ENCODE measurements around the gene ZNF789. TPM values are rescaled to one million over a fixed set of nuclear protein-coding genes. Genes with fewer than 3 reads are reported as not detected.
A peak's percentile ranks its signal among the peaks of the same experiment; 100 is the strongest.
"Not testable (repeated sequence)": the region's sequence is repeated elsewhere in the genome, so short reads cannot be mapped to it uniquely, and the experiment has no call there.

ZNF789 gene
- polyA plus RNA-seq, 1 donor = 37.8 TPM

GRCh38 chr7:99457650-99458493 lies 14.8 kb upstream of the ZNF789 start:
- DNase-seq (ENCODE audit: low read depth) = no peak

- DNase-seq (ENCODE audit: low read depth) = no peak
Observed at GRCh38 chr7:99459087-99459486, 13.6 kb upstream of the ZNF789 start.

GRCh38 chr7:99460651-99461050 lies 12.0 kb upstream of the ZNF789 start:
- DNase-seq (ENCODE audit: low read depth) = no peak

DNA sequence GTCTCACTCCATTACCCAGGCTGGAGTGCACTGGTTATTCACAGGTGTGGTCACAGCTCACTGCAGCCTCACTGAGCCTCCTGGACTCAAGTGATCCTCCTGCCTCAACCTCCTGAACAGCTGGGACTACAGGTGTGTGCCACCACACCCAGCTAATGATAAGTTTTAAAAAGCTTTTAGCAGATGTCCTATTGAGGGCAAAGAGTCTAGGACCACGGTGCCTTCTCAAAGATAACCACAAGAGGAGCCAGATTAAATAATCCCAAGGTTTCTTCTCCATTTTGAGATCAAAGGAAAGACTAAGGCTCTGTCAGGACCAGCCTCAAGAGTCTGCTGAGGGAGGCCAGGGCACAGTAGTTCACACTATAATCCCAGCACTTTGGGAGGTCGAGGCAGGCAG lies 11.5 kb upstream of the ZNF789 start:
- no peak for DNase-seq (ENCODE audit: low read depth)

GRCh38 chr7:99465421-99465768 lies 7.3 kb upstream of the ZNF789 start:
- no peak for DNase-seq (ENCODE audit: low read depth)

- no peak for DNase-seq (ENCODE audit: low read depth)
Observed at GRCh38 chr7:99468336-99468918, 4.3 kb upstream of the ZNF789 start.

GRCh38 chr7:99469381-99470065 lies 3.2 kb upstream of the ZNF789 start:
- no peak for DNase-seq (ENCODE audit: low read depth)

DNA sequence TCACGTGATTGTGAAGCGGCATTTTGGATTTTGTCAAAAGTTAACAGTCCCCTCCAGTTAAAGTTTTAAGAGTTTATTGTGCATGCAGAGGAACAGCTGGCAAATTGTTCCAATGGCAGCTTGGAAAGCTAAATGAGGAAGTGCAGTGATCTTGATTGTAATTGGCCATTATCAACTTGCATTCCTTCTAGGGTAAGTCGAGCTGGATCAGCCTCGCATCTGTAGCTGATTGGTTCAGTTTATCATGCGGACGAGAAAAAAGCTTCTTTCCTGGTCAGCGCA lies 566 bp downstream of the ZNF789 start:
- no peak for DNase-seq (ENCODE audit: low read depth)

DNA sequence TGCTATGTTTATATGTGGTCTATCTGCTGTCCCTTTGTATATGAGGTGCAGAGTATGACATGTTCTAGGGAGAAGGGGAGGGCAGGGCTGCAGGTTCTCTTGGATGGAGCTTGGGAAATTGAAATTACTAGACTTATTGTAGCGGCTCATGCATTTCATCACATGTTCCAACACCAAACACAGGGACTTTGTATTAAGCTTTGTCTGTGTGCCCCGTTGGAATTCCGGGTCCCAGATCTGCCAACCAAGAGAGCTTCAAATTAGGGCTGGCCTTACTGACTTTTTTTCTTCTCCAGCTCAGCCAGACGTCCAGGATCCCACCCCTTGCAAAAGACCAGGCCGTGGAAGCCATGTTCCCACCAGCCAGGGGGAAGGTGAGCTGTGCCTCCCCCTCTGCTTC lies 3.4 kb downstream of the ZNF789 start:
- DNase-seq (ENCODE audit: low read depth) = no peak

DNA sequence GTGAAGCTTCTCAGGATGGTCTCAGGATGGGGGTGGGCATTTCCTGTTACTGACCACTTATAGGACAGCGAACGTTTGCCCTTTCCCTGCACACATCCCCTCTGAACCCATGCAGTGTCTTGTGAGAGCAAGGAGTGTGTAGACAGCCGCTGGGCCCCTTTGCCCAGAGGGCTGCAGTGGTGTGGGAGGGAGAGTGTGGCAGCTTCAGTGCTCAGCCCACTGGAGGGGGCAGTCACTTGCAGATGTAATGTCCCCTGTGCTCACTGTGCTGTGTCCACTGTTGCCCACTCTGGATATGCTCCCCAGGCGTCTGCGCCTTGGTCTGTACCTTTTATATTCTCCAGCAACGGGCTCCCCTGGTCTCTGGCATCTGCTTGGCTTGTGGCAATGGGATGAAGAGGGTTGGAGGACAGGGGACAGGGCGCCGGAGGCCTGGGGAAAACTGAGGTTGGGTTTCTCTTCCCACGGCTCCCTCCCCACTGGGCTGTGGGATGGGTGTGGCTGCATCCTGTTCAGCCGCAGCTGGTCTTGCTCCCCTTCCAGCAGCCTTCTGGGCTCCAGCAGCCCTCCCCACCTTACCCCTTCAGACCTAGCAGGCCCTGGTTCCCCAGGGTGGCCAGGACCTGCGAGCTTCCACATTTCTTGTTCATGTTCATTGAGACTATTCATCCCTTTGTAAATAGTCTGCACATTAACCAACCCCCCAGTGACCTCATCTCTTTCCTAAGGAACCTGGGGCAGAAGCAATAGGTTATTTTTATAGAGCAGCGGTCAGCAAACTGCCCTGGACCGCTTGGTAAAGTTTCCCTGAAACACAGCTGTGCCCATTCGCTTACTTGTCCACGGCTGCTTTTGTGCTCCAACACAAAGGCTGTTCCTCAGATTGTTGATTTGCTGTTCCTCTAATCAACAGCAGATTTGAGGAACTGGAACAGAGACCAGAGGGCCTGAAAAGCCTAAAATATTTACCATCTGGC lies 6.1 kb downstream of the ZNF789 start:
- no peak for DNase-seq (ENCODE audit: low read depth)

GRCh38 chr7:99485094-99485493 lies 12.4 kb downstream of the ZNF789 start:
- DNase-seq (ENCODE audit: low read depth) = no peak

DNA sequence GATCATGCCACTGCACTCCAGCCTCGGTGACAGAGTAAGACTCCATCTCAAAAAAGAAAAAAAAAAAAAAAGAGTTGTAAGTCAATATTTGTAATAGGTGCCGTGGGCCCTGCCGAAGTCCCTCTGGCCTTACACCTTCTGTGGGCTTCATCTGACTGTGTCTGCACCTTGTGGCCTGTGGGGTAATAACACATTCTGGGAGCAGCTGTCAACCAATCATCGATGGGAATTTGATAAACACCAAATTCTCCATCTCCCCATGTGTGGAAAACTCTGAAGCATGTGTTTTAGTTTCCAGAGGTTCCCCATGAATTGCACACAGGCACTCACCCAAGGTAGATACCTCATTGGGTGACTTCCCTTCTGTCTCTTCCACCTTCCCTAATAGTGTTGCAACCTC lies 16.5 kb downstream of the ZNF789 start:
- DNase-seq (ENCODE audit: low read depth) = no peak

DNA sequence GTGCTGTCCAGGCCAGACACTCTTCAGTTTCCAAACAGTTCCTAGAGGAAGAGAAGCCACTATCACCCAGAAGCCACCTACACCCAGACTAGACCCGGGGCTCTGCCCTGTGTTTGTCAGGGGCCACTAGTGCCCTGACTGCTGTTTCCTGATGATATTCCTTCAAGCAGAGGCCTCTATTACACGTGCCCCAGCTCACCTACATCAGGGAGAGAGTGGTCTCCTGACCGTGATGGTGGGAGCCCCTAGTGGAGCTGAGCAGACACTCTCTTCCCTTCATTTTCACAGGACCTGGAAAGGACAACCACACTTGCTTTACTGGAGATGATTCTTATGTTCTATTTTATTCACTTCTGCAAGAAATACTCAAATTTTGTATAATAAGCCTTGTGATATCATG lies 18.2 kb downstream of the ZNF789 start:
- DNase-seq (ENCODE audit: low read depth) = no peak

- DNase-seq (ENCODE audit: low read depth) = no peak
Observed at GRCh38 chr7:99493823-99494222, 21.1 kb downstream of the ZNF789 start.

DNA sequence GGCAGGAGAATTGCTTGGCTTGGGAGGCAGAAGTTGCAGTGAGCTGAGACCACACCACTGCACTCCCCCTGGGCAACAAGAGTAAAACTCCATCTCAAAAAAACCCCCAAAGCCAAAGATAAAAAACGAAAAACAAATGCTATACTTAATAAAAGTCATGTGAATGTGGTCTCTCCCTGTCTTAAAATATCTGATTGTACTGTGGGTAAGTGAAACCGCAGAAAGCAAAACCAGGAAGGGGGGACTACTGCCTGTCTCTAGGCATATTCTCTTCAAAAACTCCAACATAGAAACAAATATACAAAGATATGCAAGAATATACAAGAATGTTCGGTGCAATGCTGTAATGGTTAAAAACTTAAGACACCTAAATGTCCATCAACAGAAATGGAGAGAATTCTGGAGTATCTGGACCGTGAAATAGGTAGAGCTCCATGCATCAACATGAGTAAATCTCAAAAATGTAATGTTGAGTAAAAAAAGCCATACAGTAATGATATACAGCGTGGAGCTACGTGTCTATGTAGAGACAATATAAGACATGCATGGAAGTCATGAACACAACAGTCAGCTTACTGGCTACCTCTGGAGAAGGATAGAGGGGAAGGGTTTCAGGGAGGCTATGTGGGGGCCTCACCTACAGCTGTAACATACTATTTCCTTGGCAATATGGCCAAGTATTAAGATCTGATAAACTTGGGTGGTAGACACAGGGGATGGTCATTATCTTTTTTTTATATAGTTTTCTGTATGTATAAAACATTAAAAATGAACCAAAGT lies 25.3 kb downstream of the ZNF789 start:
- no peak for DNase-seq (ENCODE audit: low read depth)

- DNase-seq (ENCODE audit: low read depth) = no peak
Observed at GRCh38 chr7:99498546-99498944, 25.9 kb downstream of the ZNF789 start.

GRCh38 chr7:99499371-99499720 lies 26.7 kb downstream of the ZNF789 start:
- no peak for DNase-seq (ENCODE audit: low read depth)

- DNase-seq (ENCODE audit: low read depth) = peak; percentile 87
Observed at GRCh38 chr7:99499721-99500636, 27.3 kb downstream of the ZNF789 start, which contains the start of gene ZNF394. Gene ZNF394 (minus strand): TSS chr7:99500281. CDS start chr7:99500093, 188 bp downstream.

GRCh38 chr7:99500637-99501009 lies 27.9 kb downstream of the ZNF789 start:
- no peak for DNase-seq (ENCODE audit: low read depth)

- DNase-seq (ENCODE audit: low read depth) = not testable (repeated sequence)
Observed at GRCh38 chr7:99501236-99501635, 28.5 kb downstream of the ZNF789 start.
